Kidney (tissue), 14 donors: ENCODE results near the gene EIF4E. TPM values are rescaled to one million over a fixed set of nuclear protein-coding genes. Genes with fewer than 3 reads are reported as not detected.

Source experiments
- DNase-seq, 5 donors: peaks; one replicate each; pipeline ENCODE4 v3.0.0-alpha.2; 2013 to 2020
- FAIRE-seq: peaks from 2 replicates; lab custom pipeline; 2012; peaks lifted over from hg19 to GRCh38; lab: Jason Lieb, UNC
- H3K27ac ChIP-seq, 2 donors: one replicate each; pipeline ENCODE4 v1.7.0; 2013; ENCODE audit warnings: low read depth in 2 of 2, low read length in 2 of 2, inconsistent platforms in 1 of 2
- H3K27me3 ChIP-seq: one replicate; pipeline ENCODE4 v1.7.1; 2013; ENCODE audit warnings: low read length, inconsistent platforms; ENCODE audit not compliant: control insufficient read depth, insufficient read depth
- H3K36me3 ChIP-seq, 3 donors: one replicate each; pipeline versions ENCODE4 v1.7.0 to v1.7.1; 2013; ENCODE audit warnings: low read length in 3 of 3, control low read depth in 1 of 3, inconsistent platforms in 1 of 3; ENCODE audit not compliant: insufficient read depth in 3 of 3, control insufficient read depth in 2 of 3
- H3K4me1 ChIP-seq, 3 donors: one replicate each; pipeline versions ENCODE4 v1.7.0 to v1.7.1; 2013; ENCODE audit warnings: low read length in 3 of 3, inconsistent platforms in 1 of 3, low read depth in 1 of 3; ENCODE audit not compliant: control insufficient read depth in 2 of 3, insufficient read depth in 2 of 3
- H3K4me3 ChIP-seq, 3 donors: one replicate each; pipeline versions ENCODE4 v1.7.0 to v1.8.1; 2013; ENCODE audit warnings: low read length in 3 of 3, control low read depth in 1 of 3, inconsistent platforms in 1 of 3
- H3K9ac ChIP-seq, 3 donors: one replicate each; pipeline versions ENCODE4 v1.7.0 to v1.7.1; 2013; ENCODE audit warnings: low read length in 3 of 3, control low read depth in 1 of 3, inconsistent platforms in 1 of 3
- H3K9me3 ChIP-seq, 3 donors: one replicate each; pipeline versions ENCODE4 v1.7.0 to v1.7.1; 2013; ENCODE audit warnings: low read length in 3 of 3, control low read depth in 1 of 3, inconsistent platforms in 1 of 3; ENCODE audit not compliant: control insufficient read depth in 2 of 3, insufficient read depth in 1 of 3
- intact Hi-C: fragments of 100-400 bp; cut with DNase I; formaldehyde crosslinking; loops from one replicate; pipeline ENCODE4 v1.11.1; 2022
- polyA plus RNA-seq: library from polyadenylated mRNA; stranded (reverse); fragments of 350-450 nt; fragmentation: Illumina TruSeq; extraction: RNeasy Lipid Tissue Mini Kit (QIAGEN cat#74804); gene quantifications from one replicate; pipeline ENCODE4 v1.2.3, GENCODE V29; 2014; ENCODE audit warnings: low read depth, low replicate concordance; ENCODE audit not compliant: insufficient read depth
- total RNA-seq: library from RNA; stranded (reverse); fragmentation: NEBNext Ultra II Directional; extraction: Animal tissue kit (Norgen Biotek cat#: 25700); gene quantifications from one replicate; pipeline ENCODE4 v1.2.1, GENCODE V29; 2021
- TF ChIP-seq, protein P1 (sequence below): IDR thresholded peaks from 3 replicates; pipeline ENCODE4 v1.5.1; 2012; ENCODE audit warnings: mild to moderate bottlenecking, moderate library complexity, borderline replicate concordance; ENCODE audit not compliant: insufficient read depth; ENCODE audit errors: extremely low read depth
- donor health status: control.
- donor health status: control.
- donor health status: control.
- donor health status: control.
- donor health status: control.
- donor health status: DM: yes; HTN: yes; CAD: no.
- donor health status: Normal renal cell carcinoma (clear cell type).

EIF4E gene
- total and polyA plus RNA-seq, 2 donors from 2014 or later, result 52.3 to 63.2 TPM

DNA sequence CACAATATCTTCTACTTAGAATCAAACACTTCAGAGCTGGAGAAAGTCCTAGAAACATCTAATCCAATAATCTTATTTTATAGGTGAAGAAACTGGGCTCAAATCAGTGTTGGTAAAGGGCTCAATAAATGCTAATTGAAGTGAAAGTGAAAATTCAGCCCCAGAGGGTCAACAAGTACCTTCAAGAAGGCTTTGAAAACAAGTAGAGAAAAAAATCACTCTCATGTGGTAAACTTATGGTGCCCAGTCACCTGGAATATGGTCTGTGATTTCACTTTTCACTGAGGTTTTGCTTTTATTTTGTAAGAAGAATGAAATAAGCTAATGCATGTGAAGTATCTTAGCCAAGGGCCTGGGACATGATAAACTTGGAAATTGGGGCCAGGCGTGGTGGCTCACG is 29.1 kb upstream of the EIF4E start:
- Histone ChIP-seq H3K27ac (no peak overlapping the region), H3K27me3 (no peaks in the 10 kb centered on the region), H3K4me1 (no peaks in the 10 kb centered on the region), H3K9me3 (no peaks in the 10 kb centered on the region), H3K36me3 (no peaks in the 10 kb centered on the region), H3K9ac (no peak overlapping the region), H3K4me3 (no peak overlapping the region)
- intact Hi-C loops, result no loop called here
- DNase-seq (no peak), FAIRE-seq (no peak)
- TF ChIP-seq, protein P1, sequence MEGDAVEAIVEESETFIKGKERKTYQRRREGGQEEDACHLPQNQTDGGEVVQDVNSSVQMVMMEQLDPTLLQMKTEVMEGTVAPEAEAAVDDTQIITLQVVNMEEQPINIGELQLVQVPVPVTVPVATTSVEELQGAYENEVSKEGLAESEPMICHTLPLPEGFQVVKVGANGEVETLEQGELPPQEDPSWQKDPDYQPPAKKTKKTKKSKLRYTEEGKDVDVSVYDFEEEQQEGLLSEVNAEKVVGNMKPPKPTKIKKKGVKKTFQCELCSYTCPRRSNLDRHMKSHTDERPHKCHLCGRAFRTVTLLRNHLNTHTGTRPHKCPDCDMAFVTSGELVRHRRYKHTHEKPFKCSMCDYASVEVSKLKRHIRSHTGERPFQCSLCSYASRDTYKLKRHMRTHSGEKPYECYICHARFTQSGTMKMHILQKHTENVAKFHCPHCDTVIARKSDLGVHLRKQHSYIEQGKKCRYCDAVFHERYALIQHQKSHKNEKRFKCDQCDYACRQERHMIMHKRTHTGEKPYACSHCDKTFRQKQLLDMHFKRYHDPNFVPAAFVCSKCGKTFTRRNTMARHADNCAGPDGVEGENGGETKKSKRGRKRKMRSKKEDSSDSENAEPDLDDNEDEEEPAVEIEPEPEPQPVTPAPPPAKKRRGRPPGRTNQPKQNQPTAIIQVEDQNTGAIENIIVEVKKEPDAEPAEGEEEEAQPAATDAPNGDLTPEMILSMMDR, result no peak

DNA sequence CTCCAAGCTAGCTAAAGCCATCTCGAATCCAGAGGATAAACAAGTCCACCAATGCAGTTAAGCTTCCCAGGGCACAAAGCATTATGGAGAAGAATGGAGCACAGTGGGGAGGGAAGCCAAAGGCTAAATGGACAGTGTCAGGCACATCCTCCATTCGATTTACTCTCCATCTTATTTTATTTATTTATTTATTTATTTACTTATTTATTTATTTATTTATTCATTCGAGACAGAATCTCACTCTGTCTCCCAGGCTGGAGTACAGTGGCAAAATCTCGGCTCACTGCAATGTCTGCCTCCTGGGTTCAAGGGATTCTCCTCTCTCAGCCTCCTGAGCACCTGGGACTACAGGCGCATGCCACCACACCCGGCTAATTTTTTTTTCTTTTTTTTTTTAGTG is 26.3 kb upstream of the EIF4E start:
- Histone ChIP-seq H3K9ac (no peak overlapping the region), H3K27me3 (no peaks in the 10 kb centered on the region), H3K36me3 (no peaks in the 10 kb centered on the region), H3K27ac (no peak overlapping the region), H3K9me3 (no peaks in the 10 kb centered on the region), H3K4me1 (no peaks in the 10 kb centered on the region), H3K4me3 (no peak overlapping the region)
- intact Hi-C loops, result no loop called here
- DNase-seq, result no peak
- TF ChIP-seq, protein P1, result no peak
- FAIRE-seq, result no peak

- Histone ChIP-seq H3K9me3 (no peaks in the 10 kb centered on the region), H3K4me3 (no peak overlapping the region), H3K27ac (no peak overlapping the region), H3K9ac (no peak overlapping the region), H3K4me1 (no peaks in the 10 kb centered on the region), H3K27me3 (no peaks in the 10 kb centered on the region), H3K36me3 (no peaks in the 10 kb centered on the region)
- no peak for DNase-seq
- TF ChIP-seq, protein P1, result no peak
- intact Hi-C loops, result no loop called here
- FAIRE-seq, result no peak
Measured at GRCh38 chr4:98951710-98952109, 22.8 kb upstream of the EIF4E start.

DNA sequence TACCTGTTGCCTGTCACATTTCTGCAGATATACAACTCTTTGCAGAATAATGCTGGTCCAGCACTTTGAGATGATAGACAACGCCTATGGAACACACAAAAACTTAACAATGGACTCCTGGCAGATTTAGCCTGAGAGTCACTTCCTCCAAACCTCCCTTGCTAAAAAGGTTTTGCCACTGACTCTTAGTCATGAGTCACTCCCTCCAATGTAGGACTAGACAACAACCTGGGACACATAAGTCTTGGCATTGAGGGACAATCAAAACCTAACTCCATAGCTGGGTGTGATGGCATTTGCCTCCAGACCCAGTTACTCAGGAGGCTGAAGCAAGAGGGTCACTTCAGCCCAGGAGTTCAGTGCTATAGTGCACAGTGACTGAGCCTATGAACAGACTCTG is 22.0 kb upstream of the EIF4E start:
- TF ChIP-seq, protein P1, result no peak
- H3K36me3 ChIP-seq, result no peaks in the 10 kb centered on the region
- H3K9ac ChIP-seq, result no peak overlapping the region
- H3K27ac ChIP-seq, result no peak overlapping the region
- no peaks in the 10 kb centered on the region for H3K27me3 ChIP-seq
- intact Hi-C loops, result no loop called here
- DNase-seq, result no peak
- FAIRE-seq, result no peak
- H3K9me3 ChIP-seq, result no peaks in the 10 kb centered on the region
- H3K4me3 ChIP-seq, result no peak overlapping the region
- H3K4me1 ChIP-seq, result no peaks in the 10 kb centered on the region
